Right lobe of liver (tissue), 6 donors: ENCODE data around the gene PPP1R15B. TPM values are rescaled to one million over a fixed set of nuclear protein-coding genes. Genes with fewer than 3 reads are reported as not detected.

Experiments used
- ATAC-seq, 4 donors: fragments of 200-7000 bp; cut with Tn5 transposase; one replicate each; pipeline ENCODE4 v1.9.1; 2020; ENCODE audit warnings: mild to moderate bottlenecking in 4 of 4, moderate library complexity in 4 of 4
- DNase-seq, 3 donors: peaks; one replicate each; pipeline ENCODE4 v3.0.0-alpha.2; 2020
- H3K27ac ChIP-seq, 3 donors: fragments of 200-600 bp; one replicate each; pipeline ENCODE4 v1.8.0; 2022
- H3K27me3 ChIP-seq, 2 donors: fragments of 200-600 bp; one replicate each; pipeline ENCODE4 v1.8.0; 2022
- H3K36me3 ChIP-seq, 4 donors: fragments of 200-600 bp; sonication (generic) in 1 of 4; one replicate each; pipeline versions ENCODE4 v1.5.1 to v1.8.0; 2017 to 2022; ENCODE audit warnings: control low read depth in 1 of 4
- H3K4me1 ChIP-seq, 4 donors: fragments of 200-600 bp; sonication (generic) in 1 of 4; one replicate each; pipeline versions ENCODE4 v1.5.1 to v1.8.0; 2017 to 2022; ENCODE audit warnings: control low read depth in 1 of 4
- H3K4me3 ChIP-seq, 3 donors: fragments of 200-600 bp; one replicate each; pipeline ENCODE4 v1.8.0; 2022
- H3K9me3 ChIP-seq, 4 donors: fragments of 200-600 bp; sonication (generic) in 1 of 4; one replicate each; pipeline versions ENCODE4 v1.5.1 to v1.8.0; 2017 to 2022; ENCODE audit warnings: control low read depth in 1 of 4
- CTCF ChIP-seq, 4 donors: fragments of 200-600 bp in 3 of 4; fragments of 450-650 bp in 1 of 4; IDR thresholded peaks; one replicate each; pipeline versions ENCODE4 v1.5.1 to v1.8.0; 2016 to 2022; ENCODE audit warnings: antibody characterized with exemption in 4 of 4, mild to moderate bottlenecking in 2 of 4
- POLR2A ChIP-seq: fragments of 450-650 bp; IDR thresholded peaks from one replicate; pipeline ENCODE4 v1.6.1; 2017; ENCODE audit warnings: antibody characterized with exemption, mild to moderate bottlenecking
- WGBS: methylation state at CpG from one replicate; pipeline ENCODE4 v1.1.6; 2018; ENCODE audit warnings: low coverage, low lambda C conversion rate; ENCODE audit not compliant: insufficient coverage; ENCODE audit errors: missing lambda C conversion rate; 5-methylcytosine and 5-hydroxymethylcytosine counted together
- intact Hi-C, 2 donors: fragments of 100-400 bp; cut with DNase I; formaldehyde crosslinking; loops; one replicate each; pipeline versions ENCODE4 v1.11.2 to v1.14.1; 2022
- total RNA-seq, 6 experiments: library from RNA; depleted of rRNA in 2 of 6; stranded (reverse); fragments of >200 nt in 2 of 6; fragmentation: NEBNext Ultra II Directional in 3 of 6; extraction: Animal tissue kit (Norgen Biotek cat#: 25700) in 3 of 6; gene quantifications; one replicate each; pipeline versions ENCODE4 v1.1.0 to v1.2.4, GENCODE V29; 2016 to 2023
- donor health status: DM: no; HTN: yes; CAD: no.
- donor health status: DM: no; HTN: no; CAD: no.
- donor health status: DM: no; HTN: no; CAD: no.
- donor health status: DM: no; HTN: yes; CAD: no.
- donor health status: DM: no; HTN: yes; CAD: no.

Gene PPP1R15B
- total RNA-seq, 6 experiments from 2014 or later: 28.6 to 43.6 (median 34.3) TPM

- no peak for ATAC-seq
- intact Hi-C loops: no loop called here
- no peak overlapping the region for H3K4me3 ChIP-seq
- no peaks in the 10 kb centered on the region for H3K9me3 ChIP-seq
- H3K27me3 ChIP-seq: no peaks in the 10 kb centered on the region
- H3K27ac ChIP-seq: peak overlapping the region; percentile 30 to 86 (median 58)
- peaks cover 0 to 49% (median 16%) of the 10 kb centered on the region in 4 donors for H3K4me1 ChIP-seq
- no peak for DNase-seq
- no peaks in the 10 kb centered on the region for H3K36me3 ChIP-seq
- TF ChIP-seq CTCF (IDR thresholded peaks at IDR 0.05): no peak
- TF ChIP-seq POLR2A: no peak
These were observed 5.0 kb upstream of the PPP1R15B start for GRCh38 chr1:204416589-204417073.

- ATAC-seq (no peak), DNase-seq (no peak)
- Histone ChIP-seq H3K36me3 (no peaks in the 10 kb centered on the region), H3K9me3 (no peaks in the 10 kb centered on the region), H3K4me1 (peaks cover 0 to 36% (median 11%) of the 10 kb centered on the region in 4 donors), H3K27me3 (no peaks in the 10 kb centered on the region), H3K4me3 (no peak overlapping the region), H3K27ac (no peak overlapping the region)
- WGBS: 94% methylated on average over 3 of the region's 3 CpGs
- intact Hi-C loops: no loop called here
- TF ChIP-seq CTCF (IDR thresholded peaks at IDR 0.05): no peak
- TF ChIP-seq POLR2A: no peak
These were observed 3.7 kb upstream of the PPP1R15B start for GRCh38 chr1:204415351-204415750.

GRCh38 chr1:204414016-204414415 is 2.4 kb upstream of the PPP1R15B start:
- ATAC-seq (no peak), DNase-seq (no peak)
- Histone ChIP-seq H3K4me3 (no peak overlapping the region), H3K27ac (no peak overlapping the region), H3K9me3 (no peaks in the 10 kb centered on the region), H3K4me1 (peaks cover 0 to 24% (median 9%) of the 10 kb centered on the region in 4 donors), H3K36me3 (no peaks in the 10 kb centered on the region), H3K27me3 (no peaks in the 10 kb centered on the region)
- intact Hi-C loops: no loop called here
- TF ChIP-seq POLR2A: no peak
- TF ChIP-seq CTCF (IDR thresholded peaks at IDR 0.05): no peak

GRCh38 chr1:204413170-204413535 is 1.5 kb upstream of the PPP1R15B start:
- WGBS: no CpG with 5 or more reads among the region's 1 CpG
- Histone ChIP-seq H3K4me1 (peaks cover 0 to 16% (median 4%) of the 10 kb centered on the region in 4 donors), H3K27ac (peak overlapping the region in 1 of 3 donors; percentile 87), H3K9me3 (no peaks in the 10 kb centered on the region), H3K27me3 (no peaks in the 10 kb centered on the region), H3K36me3 (no peaks in the 10 kb centered on the region), H3K4me3 (no peak overlapping the region)
- TF ChIP-seq POLR2A (no peak), CTCF (IDR thresholded peaks at IDR 0.05) (no peak)
- intact Hi-C loops: no loop called here
- ATAC-seq (no peak), DNase-seq (no peak)
